ENCODE results near the gene FTO. TPM values are rescaled to one million over a fixed set of nuclear protein-coding genes. Genes with fewer than 3 reads are reported as not detected.
A peak's percentile ranks its signal among the peaks of the same experiment; 100 is the strongest.

FTO gene
- polyA plus RNA-seq, 4 donors: 81.9 to 101 (median 98.3) TPM

GRCh38 chr16:53920988-53921387, 217.0 kb downstream of the FTO start:
- DNase-seq (ENCODE audit: low read depth in 4 of 4, low spot score in 3 of 4): no peak

DNA sequence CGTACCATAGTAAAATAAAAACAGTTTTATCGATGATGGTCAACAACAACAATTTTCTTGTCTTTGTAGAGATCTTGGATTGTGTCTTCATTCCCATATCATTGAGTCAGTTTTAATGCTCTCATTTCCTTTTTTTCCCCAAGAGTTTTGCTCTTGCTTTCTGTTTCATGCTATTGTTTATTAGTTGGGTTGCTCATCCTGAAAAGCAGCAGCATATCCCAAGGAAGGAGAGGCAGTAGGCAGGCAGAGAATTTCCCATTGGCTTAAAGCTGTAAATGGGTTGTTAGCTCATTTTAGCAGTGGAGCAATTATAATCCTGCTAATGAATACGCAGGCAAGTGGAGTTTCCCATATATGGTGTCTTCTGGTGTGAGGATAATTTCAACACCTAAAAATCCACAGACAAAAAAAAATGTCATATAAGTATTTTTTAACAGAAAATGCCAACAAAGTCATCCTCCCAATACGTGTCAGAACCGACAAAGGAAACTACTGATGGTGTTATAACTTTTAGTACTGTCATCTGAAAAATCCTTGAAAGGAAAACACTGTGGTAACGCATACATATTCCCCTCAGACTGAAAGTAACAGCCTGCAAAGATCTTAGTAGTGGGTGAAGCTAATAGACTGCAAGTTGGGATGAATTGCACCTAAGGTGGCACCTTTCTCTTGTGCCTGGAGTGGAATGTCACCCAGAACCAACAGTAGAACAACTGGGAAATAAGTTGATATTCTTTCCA, 218.3 kb downstream of the FTO start:
- no peak for DNase-seq (ENCODE audit: low read depth in 4 of 4, low spot score in 3 of 4)

- DNase-seq (ENCODE audit: low read depth in 4 of 4, low spot score in 3 of 4): peak; percentile 45 to 68 (median 48)
Observed at GRCh38 chr16:53922807-53923571, 219.0 kb downstream of the FTO start.

DNA sequence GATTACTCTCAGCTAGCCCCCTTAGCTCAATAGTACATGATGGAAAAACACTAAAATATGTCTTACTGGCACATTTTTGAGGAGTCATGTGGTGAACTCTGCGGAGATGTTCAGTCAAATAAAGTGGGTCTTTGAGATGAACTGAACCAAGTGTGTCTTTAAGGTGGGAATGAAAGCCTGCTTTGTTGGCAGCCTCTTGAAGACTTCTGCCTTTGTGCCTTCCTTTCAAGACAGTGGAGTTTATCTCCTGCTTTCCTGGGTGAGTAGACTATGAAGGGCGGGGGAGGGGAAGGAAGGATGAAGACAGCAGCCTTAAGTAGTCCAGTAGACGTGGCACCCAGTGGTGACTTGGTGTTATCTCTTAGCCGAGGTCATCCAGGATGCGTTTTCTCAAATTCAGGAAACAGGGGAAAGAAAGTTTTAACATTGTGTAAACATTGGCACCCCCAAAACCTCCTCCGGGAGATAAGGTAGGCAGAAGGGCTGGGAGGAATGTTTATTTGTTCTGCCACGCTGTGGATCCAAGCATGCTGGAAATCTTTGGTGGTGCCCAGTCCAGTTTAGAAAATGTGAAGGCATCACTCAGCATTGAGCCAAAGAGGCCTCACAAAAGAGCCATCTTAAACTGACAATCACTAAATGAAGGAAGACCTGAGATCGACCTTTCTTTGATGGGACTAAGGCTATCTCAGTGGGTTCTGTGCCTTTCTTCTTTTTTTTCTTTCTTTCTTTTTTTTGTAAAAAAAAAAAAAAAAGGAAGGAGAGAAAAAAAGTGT, 220.6 kb downstream of the FTO start:
- no peak for DNase-seq (ENCODE audit: low read depth in 4 of 4, low spot score in 3 of 4)

DNA sequence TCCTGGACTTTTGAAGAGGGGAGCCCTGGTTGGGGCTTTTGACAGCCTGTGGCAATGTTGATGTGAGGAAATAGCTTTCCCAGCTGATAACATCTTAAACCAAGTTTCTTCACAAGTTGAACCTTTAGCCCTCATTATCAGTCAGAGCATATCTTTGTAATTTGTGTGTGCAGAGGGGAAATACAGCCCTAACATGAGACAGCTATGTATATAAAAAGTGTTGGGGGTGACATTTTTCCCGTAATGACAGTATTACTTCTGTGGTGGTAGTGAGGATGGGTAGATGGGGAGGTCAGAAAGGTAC, 221.1 kb downstream of the FTO start:
- DNase-seq (ENCODE audit: low read depth in 4 of 4, low spot score in 3 of 4): no peak

GRCh38 chr16:53925526-53925925, 221.6 kb downstream of the FTO start:
- no peak for DNase-seq (ENCODE audit: low read depth in 4 of 4, low spot score in 3 of 4)

DNA sequence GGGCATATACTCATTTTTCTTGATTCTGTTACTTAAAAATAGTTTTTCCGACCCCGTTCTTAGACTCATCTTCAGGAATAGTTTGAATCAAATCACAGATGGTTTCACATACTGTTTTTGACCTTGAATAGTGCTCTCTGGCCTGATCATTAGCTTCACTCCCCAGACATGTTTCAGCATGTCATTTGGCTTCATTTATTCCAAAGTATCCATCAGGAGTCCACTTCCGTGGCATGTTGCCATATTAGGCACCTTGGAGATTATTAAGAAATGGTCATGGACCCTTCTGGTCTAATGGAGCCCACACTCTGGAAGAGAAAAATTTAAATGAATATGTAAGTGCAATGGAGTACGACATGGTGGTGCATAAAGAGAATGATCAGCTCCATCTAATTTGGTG, 222.3 kb downstream of the FTO start:
- no peak for DNase-seq (ENCODE audit: low read depth in 4 of 4, low spot score in 3 of 4)

GRCh38 chr16:53932975-53933374, 229.0 kb downstream of the FTO start:
- DNase-seq (ENCODE audit: low read depth in 4 of 4, low spot score in 3 of 4): no peak

DNA sequence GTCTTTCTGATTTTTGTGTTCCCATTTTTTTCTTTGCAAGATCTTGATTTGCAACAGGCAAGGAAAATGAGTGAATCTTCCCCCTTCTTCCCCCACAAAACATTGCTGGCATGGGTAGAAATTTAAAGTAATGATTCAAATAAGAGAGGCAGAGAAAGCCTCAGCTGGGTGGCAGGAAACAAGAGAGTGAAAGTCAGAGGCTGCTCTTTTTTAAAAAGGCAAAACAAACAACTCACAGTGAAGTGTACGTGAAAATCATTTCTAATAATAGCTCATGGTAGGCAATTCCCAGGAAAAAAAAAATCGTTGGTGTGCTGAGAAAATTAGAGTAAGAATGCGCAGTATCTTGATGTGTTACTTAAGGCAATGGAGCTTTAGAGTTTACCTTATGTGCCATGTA, 229.5 kb downstream of the FTO start:
- DNase-seq (ENCODE audit: low read depth in 4 of 4, low spot score in 3 of 4): no peak

DNA sequence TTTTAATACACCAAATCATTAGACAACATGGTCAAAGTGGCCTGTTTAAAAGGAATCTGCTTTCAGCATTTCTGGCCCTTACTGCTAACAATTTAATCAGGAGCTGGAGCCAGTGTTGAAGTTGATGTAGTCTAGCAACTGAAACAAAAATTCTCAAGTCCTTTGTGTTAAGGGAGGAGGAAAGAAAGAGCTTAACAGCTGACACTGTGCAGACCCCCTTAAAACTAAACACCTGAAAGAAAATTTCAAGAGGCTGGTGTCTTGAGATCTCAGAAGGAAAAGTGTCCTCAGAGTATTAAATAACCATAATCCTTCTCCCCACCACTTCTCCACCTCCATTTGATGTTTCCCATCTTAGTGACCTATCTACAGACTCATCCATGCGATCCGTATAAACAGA, 232.1 kb downstream of the FTO start:
- DNase-seq (ENCODE audit: low read depth in 4 of 4, low spot score in 3 of 4): no peak

DNA sequence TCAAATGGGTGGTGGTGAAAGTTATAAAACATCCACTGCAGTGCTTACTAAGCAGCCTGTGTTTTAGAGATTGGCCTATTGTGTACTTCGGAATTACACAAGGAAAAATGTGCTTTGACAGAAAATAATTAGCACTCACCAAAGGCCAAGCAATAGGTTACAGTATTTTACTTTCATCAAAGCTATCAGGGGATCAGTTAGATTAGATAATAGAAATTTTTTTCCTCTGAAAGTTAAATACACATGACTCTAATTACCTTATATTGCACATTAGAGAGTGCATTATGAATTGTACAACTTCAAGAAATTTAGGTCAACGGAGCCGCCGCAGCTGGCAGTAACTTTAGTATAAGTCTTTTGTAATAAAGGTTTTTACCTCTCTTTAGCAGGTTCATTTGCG, 232.6 kb downstream of the FTO start:
- no peak for DNase-seq (ENCODE audit: low read depth in 4 of 4, low spot score in 3 of 4)

DNA sequence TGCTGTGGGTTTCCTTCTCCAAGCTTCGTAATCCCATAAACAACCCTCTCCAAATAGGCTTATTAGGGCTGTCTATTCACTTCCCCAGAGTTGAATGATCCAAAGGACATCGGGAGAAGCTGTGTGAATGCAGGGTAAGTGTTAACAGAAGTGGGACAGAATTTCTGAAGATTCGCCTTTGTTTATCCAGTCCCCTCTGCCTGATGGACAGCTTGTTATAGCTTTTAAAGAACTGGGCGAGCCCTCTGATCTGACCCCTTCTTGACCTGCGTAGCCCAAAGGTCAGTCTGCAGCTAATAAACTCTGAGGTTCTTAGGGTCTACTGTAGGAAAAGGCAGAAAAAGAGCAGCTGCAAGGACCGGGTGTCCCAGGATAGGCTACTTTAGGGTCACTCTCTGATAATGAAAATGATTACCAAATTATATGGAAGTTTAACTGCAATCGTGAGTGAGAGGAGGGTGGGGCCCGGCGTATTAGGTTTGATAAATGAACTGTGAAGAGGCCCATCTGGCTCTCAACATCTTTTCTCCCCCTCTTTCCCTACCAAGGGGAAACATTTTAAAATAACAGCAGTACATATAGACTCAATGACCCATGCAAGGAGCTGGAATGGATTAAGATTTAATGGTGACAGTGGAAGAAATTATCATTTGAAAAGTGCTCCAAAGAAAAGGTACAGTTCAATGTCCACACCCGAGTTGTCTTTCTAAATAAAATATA, 233.4 kb downstream of the FTO start:
- DNase-seq (ENCODE audit: low read depth in 4 of 4, low spot score in 3 of 4): no peak

DNA sequence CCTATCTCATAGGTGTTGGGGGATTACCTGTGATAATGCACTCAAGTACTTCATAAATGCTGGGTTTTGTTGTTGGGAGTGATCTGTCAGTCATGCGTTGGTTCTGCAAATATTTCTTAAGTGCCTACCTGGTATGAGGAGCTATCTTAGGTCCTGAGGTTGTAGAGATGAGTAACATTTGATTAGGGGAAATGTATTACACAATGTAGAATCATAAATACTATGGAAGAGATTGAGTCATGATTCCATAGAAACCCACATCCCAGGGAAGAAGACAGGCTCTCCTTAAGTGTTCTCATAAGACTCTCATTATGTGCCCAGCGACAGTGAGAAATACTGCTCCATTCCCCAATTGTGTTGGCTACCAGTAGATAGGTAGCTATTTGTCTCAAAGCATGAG, 240.1 kb downstream of the FTO start:
- DNase-seq (ENCODE audit: low read depth in 4 of 4, low spot score in 3 of 4): no peak

DNA sequence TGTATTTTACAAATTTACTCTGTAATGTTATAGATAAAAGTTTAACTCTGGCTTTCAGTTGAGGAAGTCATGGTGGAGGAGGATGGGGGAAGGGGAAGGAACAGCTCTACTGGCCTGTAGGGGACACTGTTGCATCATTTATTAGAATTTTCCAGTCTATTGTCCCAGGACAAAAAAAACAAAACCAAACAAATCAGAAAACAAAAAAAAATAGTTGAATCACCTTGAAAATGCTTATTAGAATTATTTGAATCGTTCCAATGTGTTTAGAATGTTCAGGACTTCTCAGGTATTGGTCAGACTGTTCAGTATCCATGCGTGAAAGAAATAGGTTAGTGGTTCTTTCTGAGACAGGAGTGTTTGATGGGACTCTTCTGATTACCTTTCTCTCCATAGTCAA, 242.0 kb downstream of the FTO start:
- DNase-seq (ENCODE audit: low read depth in 4 of 4, low spot score in 3 of 4): peak in 2 of 4 donors; percentile 14 to 40

DNA sequence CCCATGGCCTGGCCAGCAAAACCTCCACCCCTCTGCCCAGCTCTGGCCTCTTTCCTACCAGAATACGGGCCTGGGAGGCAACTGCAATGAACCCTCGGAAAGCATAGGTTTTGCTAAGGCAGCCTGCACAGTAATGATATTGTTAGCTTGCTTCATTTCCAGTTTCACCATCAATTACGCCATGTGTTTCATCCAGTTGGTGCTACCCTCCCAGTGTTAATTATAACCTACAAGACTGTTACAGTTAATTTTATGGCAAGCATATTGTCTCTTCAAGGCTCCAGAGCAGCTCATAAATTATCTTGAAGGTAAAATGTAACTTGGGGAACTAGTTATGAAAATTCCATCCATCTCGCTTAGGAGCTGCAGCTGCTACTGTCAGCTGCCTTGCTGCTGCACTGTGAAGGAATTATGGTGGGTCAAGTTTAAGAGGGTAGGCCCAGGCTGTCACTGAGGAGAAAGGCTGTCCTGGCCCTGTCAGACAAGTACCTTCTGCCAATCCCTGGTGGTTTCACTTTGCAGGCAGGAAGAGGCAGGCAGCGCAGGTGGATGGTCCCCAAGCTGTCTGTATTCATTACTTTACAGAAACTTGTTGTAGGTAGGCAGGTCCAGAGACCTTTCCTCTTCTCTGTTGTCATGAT, 242.9 kb downstream of the FTO start:
- DNase-seq (ENCODE audit: low read depth in 4 of 4, low spot score in 3 of 4): no peak

GRCh38 chr16:53947642-53948041, 243.7 kb downstream of the FTO start:
- no peak for DNase-seq (ENCODE audit: low read depth in 4 of 4, low spot score in 3 of 4)

GRCh38 chr16:53948326-53948725, 244.4 kb downstream of the FTO start:
- no peak for DNase-seq (ENCODE audit: low read depth in 4 of 4, low spot score in 3 of 4)

DNA sequence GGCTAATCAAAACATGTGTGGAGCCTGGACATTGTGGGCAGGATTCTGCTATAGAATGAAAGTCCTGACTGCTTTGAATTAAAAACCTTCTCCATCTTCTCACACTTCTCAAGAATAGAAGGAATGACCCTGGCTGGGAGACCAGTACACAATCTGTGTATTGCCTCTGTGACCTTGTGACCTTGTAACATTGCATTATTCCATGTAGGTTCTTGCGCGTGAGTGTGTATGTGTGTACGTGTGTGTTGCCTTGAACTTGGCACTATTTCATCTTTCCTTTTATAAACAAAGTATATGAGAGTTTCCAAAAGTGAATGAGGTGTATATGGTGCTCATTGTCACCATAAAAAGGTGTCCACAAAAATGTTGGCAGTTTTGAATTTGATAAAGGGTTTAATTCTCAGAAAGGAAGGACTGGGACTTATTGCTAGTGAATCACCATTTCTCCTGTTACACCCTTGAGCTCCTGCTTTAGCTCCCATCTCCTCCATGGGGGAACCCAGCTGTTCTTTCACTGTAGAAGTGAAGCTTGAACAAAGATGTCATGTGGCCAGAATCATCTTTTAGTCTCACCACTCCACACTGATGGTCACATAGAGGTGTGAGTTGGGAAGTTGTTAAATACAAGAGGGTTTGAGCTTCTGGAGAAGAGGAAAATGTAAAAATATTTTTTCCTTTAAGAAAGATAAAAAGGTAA, 244.9 kb downstream of the FTO start:
- DNase-seq (ENCODE audit: low read depth in 4 of 4, low spot score in 3 of 4): no peak

- DNase-seq (ENCODE audit: low read depth in 4 of 4, low spot score in 3 of 4): no peak
Observed at GRCh38 chr16:53949715-53950410, 245.9 kb downstream of the FTO start.

Measured in right renal pelvis (tissue), 4 donors.